Stimulated activated CD8-positive, alpha-beta memory T cell treated with anti-CD3 and anti-CD28 coated beads, Interleukin-4, amount 100 ng/mL, for 1 hour (primary cell): ENCODE measurements around the gene SPIN1.

Experiments used
- DNase-seq, 2 donors: peaks; one replicate each; pipeline ENCODE4 v3.0.0-alpha.2; 2020; ENCODE audit warnings: low read depth in 2 of 2, low spot score in 1 of 2

SPIN1 gene

GRCh38 chr9:88388886-88389605, 802 bp downstream of the SPIN1 start:
- DNase-seq: no peak

GRCh38 chr9:88390371-88390990, 2.2 kb downstream of the SPIN1 start:
- DNase-seq: no peak

- no peak for DNase-seq
Observed at GRCh38 chr9:88391236-88391635, 3.0 kb downstream of the SPIN1 start.

DNA sequence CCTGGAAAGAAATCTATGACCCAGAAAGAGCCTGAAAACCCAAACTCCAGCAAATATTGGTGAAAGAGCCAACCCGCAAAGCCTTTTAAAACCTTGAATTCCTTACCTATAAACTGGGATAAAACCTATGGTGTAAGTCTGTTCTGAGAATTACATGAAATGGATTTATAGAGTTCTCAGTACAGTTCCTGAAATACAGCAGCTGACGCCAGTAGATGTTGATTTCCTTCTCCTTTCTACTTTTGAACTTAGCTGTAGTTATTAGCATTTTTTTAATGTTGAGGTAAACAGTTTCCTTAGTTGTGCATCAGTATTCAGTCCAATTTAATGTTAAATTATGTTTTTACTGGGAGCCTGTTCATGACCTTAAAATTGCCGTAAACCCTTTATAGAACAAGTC, 3.7 kb downstream of the SPIN1 start:
- no peak for DNase-seq

DNA sequence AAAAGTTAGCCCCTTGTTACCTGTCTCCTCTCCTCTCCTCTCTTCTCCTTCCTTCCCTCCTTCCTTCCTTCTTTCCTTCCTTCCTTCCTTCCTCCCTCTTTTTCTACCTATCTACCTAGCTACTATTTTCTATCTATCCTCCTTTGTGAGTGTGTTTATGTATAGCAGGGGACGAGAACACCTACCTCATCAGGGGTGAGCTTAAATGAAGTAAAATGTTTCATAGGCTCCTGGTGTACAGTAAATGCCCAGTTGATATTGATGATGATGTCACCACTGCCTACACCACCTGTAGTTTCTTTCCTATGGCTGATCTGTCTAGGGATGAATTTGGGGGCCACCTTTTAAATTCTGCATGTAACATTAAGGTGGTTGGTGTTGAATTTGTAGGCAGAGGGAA, 4.3 kb downstream of the SPIN1 start:
- DNase-seq: no peak

GRCh38 chr9:88396836-88397577, 8.8 kb downstream of the SPIN1 start:
- no peak for DNase-seq

- no peak for DNase-seq
Observed at GRCh38 chr9:88398016-88398415, 9.8 kb downstream of the SPIN1 start.

- no peak for DNase-seq
Observed at GRCh38 chr9:88399966-88400365, 11.7 kb downstream of the SPIN1 start.

GRCh38 chr9:88403340-88403739, 15.1 kb downstream of the SPIN1 start:
- DNase-seq: no peak

DNA sequence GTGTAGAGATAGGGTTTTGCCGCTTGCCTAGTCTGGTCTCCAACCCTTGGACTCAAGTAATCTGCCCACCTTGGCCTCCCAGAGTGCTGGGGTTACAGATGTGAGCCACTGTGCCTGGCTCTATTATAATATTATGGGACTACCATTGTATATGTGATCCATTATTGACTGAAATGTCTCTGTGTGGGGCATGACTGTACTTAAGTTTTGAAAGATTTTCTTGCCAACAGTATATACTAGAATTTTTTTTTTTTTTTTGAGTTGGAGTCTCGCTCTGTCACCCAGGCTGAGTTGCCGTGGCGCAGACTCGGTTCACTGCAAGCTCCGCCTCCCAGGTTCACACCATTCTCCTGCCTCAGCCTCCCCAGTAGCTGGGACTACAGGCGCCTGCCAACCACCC, 17.8 kb downstream of the SPIN1 start:
- DNase-seq: no peak

DNA sequence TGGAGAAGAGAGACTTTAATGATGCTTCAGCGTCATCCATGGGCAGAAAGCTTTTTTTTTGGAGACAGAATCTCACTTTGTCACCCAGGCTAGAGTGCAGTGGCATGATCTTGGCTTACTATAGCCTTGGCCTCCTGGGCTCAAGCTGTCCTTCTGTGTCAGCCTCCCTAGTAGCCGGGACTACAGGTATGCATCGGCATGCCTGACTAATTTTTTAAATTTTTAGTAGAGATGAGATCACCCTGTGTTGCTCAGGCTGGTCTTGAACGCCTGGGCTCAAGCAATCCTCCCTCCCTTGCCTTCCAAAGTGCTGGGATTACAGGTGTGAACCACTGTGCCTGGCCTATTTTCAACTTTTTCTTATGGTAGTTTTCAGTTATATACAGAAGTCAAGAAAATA, 23.2 kb downstream of the SPIN1 start:
- no peak for DNase-seq

GRCh38 chr9:88414298-88414697, 26.1 kb downstream of the SPIN1 start:
- DNase-seq: no peak

GRCh38 chr9:88418025-88418424, 29.8 kb downstream of the SPIN1 start:
- no peak for DNase-seq

DNA sequence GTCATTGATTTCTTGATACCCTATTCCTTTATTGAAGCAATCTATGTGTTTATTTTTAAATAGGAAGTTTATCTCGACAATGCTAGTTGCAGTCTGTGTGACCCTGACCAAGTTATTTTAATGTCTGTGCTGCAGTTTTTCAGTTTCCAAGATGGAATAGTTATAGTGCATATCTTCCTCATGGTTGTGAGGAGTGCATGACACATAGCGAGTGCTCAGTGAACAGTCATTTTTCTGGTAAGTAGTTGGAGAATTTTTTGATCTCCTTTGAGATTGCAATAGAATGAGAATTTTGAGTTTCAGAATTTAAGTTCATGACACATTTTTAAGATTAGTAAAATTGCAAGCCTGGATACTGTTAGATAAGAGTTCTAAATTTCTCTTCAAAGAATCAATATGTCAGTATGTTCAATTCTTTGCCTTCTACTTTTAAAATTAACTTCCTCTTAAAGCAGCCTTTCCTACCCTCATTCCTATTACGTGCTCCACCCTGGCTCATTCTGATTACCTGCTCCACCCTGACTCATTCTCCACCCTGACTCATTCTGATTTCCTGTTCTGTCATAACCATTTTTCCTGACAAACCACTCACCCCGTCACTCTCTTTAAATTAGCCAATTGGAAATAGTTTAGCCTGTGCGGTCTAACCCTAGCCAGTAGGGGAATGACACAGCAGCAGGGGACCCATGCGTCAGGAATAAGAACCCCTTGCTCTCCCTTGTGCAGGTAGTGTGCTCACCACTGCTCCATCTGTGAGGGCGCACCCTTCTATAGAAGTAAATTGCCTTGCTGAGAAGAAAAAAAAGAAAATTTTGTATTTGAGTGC, 30.7 kb downstream of the SPIN1 start:
- no peak for DNase-seq

DNA sequence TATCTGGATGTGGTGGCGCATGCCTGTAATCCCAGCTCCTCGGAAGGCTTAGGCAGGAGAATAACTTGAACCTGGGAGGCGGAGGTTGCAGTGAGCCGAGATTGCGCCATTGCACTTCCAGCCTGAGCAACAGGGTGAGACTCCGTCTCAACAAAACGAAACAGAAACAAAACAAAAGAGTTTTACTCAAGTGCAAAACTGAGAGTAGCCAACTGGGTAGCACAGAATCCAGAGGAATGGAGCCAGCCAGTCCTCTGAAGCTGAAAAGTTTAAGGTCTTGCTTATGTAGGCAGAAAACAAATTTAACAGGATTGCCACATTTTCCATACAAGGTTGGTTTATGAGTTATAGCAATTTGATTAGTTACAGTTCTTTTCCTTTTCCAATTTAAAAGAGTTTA, 32.0 kb downstream of the SPIN1 start:
- DNase-seq: no peak

DNA sequence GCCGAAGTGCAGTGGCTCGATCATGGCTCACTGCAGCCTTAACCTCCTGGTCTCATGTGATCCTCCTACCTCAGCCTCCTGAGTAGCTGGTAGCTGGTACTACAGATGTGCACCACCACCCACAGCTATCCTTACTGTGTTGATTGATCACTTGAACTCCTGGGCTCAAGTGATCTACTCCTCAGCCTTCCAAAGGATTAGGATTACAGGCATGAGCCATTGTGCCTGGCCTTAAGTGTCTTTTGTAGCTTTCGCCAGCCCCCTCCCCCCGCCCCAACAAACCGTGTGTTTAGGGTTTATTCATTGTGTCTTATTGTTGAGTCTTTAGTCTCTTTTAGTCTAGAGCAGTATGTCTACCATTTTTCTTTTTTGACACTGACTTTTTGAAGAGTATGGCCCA, 33.1 kb downstream of the SPIN1 start:
- no peak for DNase-seq

GRCh38 chr9:88425538-88425950, 37.3 kb downstream of the SPIN1 start:
- DNase-seq: no peak

DNA sequence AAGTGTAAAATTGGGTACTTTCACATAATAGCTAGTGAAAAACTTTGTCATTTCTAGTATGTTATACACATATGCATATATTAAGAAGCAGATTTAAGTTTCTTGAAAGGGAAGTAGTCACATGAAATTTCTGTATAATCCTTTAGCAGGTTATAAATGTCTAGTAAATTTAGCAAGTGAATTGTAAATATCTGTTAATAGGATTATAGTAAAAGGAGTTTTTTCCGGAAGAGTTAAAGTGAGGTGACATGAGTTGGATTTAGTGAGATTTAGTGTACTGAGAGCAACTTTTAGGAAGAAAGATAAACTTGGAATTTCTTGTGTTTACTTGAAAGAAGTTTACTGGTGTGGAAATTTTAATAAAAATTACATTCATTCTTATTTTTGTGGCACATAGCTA, 38.4 kb downstream of the SPIN1 start:
- no peak for DNase-seq

- no peak for DNase-seq
Observed at GRCh38 chr9:88429595-88430430, 41.6 kb downstream of the SPIN1 start.

DNA sequence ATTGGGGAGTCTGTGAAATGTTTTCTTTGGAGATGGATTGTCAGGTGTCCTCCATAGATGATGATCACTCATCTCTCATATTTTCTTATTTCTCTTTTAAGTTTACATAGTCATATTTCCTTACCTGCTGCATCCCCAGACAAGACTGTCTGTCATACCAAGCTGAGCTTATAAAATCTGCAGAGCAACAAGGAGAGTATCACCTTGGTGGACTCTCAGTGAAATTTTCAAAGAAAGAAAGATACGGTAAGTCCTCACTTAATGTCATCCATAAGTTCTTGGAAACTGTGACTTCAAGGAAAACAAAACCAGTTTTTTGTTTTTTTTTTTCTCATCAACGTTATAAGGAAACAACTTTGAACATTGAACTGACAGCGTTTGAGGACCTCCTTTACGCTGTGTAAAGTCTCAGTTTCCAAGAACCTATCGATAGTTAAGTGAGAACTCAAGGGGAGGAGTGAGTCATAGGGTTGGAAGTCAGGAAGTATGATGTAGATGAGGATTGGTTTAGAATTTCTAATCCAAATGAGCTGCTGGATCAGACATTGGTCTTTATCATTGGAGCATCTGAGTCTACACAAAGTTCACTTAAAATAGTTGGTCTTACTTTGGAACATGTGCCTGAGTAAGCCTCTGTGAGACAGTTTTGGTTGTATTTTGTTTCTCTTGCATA, 45.5 kb downstream of the SPIN1 start:
- DNase-seq: no peak
